ENCODE measurements around the gene OGFOD3.
A peak's percentile ranks its signal among the peaks of the same experiment; 100 is the strongest.

OGFOD3 gene

DNA sequence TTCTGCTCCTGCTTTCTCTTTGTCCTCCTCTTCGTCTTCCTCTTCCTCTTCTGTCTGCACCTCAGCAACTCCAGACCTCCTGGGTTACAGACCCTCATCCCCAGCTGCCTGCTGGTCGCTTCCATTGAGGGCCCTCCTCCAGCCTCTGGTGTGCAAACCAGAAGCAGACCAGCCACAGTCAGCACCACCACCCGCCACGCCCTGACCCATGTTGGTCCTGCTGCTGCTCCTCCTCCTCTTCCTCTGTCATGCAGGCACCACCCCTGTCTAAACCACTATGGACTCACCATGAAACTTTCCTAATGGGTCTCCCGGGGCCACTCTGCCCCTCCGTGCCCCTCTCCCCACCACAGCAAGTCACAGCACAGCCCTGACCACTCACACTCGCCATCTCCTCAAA, 11.4 kb upstream of the OGFOD3 start:
- no peak for DNase-seq (ENCODE audit: insufficient read length, low spot score)
- FAIRE-seq, result no peak
- TF ChIP-seq CTCF (IDR thresholded peaks at IDR 0.05; ENCODE audit: insufficient read depth, missing control alignments), result no peak

DNA sequence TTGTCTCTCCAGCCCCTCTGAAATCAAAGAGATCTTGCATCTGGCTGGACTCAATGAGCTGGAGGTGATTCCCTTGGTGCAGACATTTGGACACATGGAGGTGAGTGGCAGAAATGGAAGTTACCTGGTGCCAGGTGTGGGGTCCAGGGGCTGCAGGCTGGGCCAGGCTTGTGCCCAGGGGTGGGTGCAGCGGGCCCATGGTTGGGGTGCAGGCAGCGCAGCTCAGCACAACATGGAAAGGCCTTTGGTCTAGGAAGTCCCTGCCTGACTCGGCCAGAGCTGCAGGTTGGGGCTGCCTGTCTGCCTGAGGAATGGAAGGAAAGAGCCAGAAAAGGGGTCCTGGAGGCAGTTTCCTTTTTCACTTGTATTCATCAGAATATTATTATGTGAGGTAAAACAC, 10.2 kb upstream of the OGFOD3 start:
- no peak for DNase-seq (ENCODE audit: insufficient read length, low spot score)
- FAIRE-seq, result no peak
- TF ChIP-seq CTCF (IDR thresholded peaks at IDR 0.05; ENCODE audit: insufficient read depth, missing control alignments), result no peak

GRCh38 chr17:82424863-82425159, 6.4 kb upstream of the OGFOD3 start:
- TF ChIP-seq CTCF (IDR thresholded peaks at IDR 0.05; ENCODE audit: insufficient read depth, missing control alignments), result no peak
- DNase-seq (ENCODE audit: insufficient read length, low spot score), result no peak
- FAIRE-seq, result no peak

GRCh38 chr17:82424001-82424862, 5.8 kb upstream of the OGFOD3 start:
- no peak for FAIRE-seq
- no peak for DNase-seq (ENCODE audit: insufficient read length, low spot score)
- TF ChIP-seq CTCF (IDR thresholded peaks at IDR 0.05; ENCODE audit: insufficient read depth, missing control alignments), result peak; percentile 74

GRCh38 chr17:82419540-82419939, 1.2 kb upstream of the OGFOD3 start:
- FAIRE-seq (no peak), DNase-seq (ENCODE audit: insufficient read length, low spot score) (no peak)
- no peak for TF ChIP-seq CTCF (IDR thresholded peaks at IDR 0.05; ENCODE audit: insufficient read depth, missing control alignments)

- DNase-seq (ENCODE audit: insufficient read length, low spot score), result no peak
- TF ChIP-seq CTCF (IDR thresholded peaks at IDR 0.05; ENCODE audit: insufficient read depth, missing control alignments), result no peak
- FAIRE-seq, result no peak
Measured at GRCh38 chr17:82416771-82417170, 1.6 kb downstream of the OGFOD3 start.

GRCh38 chr17:82416264-82416663, 2.1 kb downstream of the OGFOD3 start:
- no peak for DNase-seq (ENCODE audit: insufficient read length, low spot score)
- no peak for FAIRE-seq
- no peak for TF ChIP-seq CTCF (IDR thresholded peaks at IDR 0.05; ENCODE audit: insufficient read depth, missing control alignments)

Data from D721Med (cell line).